ENCODE measurements around the gene GPR137. TPM values are rescaled to one million over a fixed set of nuclear protein-coding genes. Genes with fewer than 3 reads are reported as not detected.

The GPR137 gene
- total RNA-seq, 1 experiment from 2014 or later = 14.9 TPM

GRCh38 chr11:64333556-64333955, 47.9 kb downstream of the GPR137 start:
- Histone ChIP-seq H3K36me3 (no peaks in the 10 kb centered on the region), H3K4me3 (no peak overlapping the region), H3K9me3 (no peaks in the 10 kb centered on the region), H3K27me3 (no peaks in the 10 kb centered on the region)
- DNase-seq = no peak

GRCh38 chr11:64334764-64335735, 49.4 kb downstream of the GPR137 start:
- Histone ChIP-seq H3K9me3 (no peaks in the 10 kb centered on the region), H3K27me3 (no peaks in the 10 kb centered on the region), H3K4me3 (no peak overlapping the region), H3K36me3 (no peaks in the 10 kb centered on the region)
- peak; percentile 85 for DNase-seq

- no peaks in the 10 kb centered on the region for H3K9me3 ChIP-seq
- H3K4me3 ChIP-seq = no peak overlapping the region
- DNase-seq = no peak
- no peaks in the 10 kb centered on the region for H3K36me3 ChIP-seq
- no peaks in the 10 kb centered on the region for H3K27me3 ChIP-seq
Observed at GRCh38 chr11:64337538-64338249, 52.0 kb downstream of the GPR137 start.

GRCh38 chr11:64338716-64339115, 53.1 kb downstream of the GPR137 start:
- H3K27me3 ChIP-seq = no peaks in the 10 kb centered on the region
- no peak for DNase-seq
- H3K4me3 ChIP-seq = no peak overlapping the region
- no peaks in the 10 kb centered on the region for H3K36me3 ChIP-seq
- no peaks in the 10 kb centered on the region for H3K9me3 ChIP-seq

Other genes with a start within 250 kb of the GPR137 start
- gene FLRT1, start 249.9 kb upstream of the GPR137 start, total RNA-seq (2014; rRNA removed; shearing (Covaris generic); ENCODE audit: low replicate concordance) = 0.25 TPM in 1 of 2 replicates, not detected in the other
- gene MACROD1, start 119.7 kb upstream of the GPR137 start, total RNA-seq (2014; rRNA removed; shearing (Covaris generic); ENCODE audit: low replicate concordance) = 14.1 and 44.1 TPM in 2 replicates
- gene STIP1, start 99.7 kb upstream of the GPR137 start, total RNA-seq (2014; rRNA removed; shearing (Covaris generic); ENCODE audit: low replicate concordance) = 254 and 287 TPM in 2 replicates
- gene FERMT3, start 79.1 kb upstream of the GPR137 start, total RNA-seq (2014; rRNA removed; shearing (Covaris generic); ENCODE audit: low replicate concordance) = not detected in 2 replicates
- 24.6 and 26.3 TPM in 2 replicates for gene TRPT1, start 59.7 kb upstream of the GPR137 start, total RNA-seq (2014; rRNA removed; shearing (Covaris generic); ENCODE audit: low replicate concordance)
- gene NUDT22, start 59.6 kb upstream of the GPR137 start, total RNA-seq (2014; rRNA removed; shearing (Covaris generic); ENCODE audit: low replicate concordance) = 21.5 and 34.2 TPM in 2 replicates
- 1.6 and 3.5 TPM in 2 replicates for gene DNAJC4, start 55.3 kb upstream of the GPR137 start, total RNA-seq (2014; rRNA removed; shearing (Covaris generic); ENCODE audit: low replicate concordance)
- 9.3 and 19.0 TPM in 2 replicates for gene VEGFB, start 51.3 kb upstream of the GPR137 start, total RNA-seq (2014; rRNA removed; shearing (Covaris generic); ENCODE audit: low replicate concordance)
- 22.8 and 50.8 TPM in 2 replicates for gene FKBP2, start 44.8 kb upstream of the GPR137 start, total RNA-seq (2014; rRNA removed; shearing (Covaris generic); ENCODE audit: low replicate concordance)
- gene PPP1R14B, start 38.9 kb upstream of the GPR137 start, total RNA-seq (2014; rRNA removed; shearing (Covaris generic); ENCODE audit: low replicate concordance) = 506 and 662 TPM in 2 replicates
- gene PLCB3, start 34.3 kb upstream of the GPR137 start, total RNA-seq (2014; rRNA removed; shearing (Covaris generic); ENCODE audit: low replicate concordance) = 24.8 and 37.4 TPM in 2 replicates
- gene BAD, start 1.2 kb upstream of the GPR137 start, total RNA-seq (2014; rRNA removed; shearing (Covaris generic); ENCODE audit: low replicate concordance) = 127 and 166 TPM in 2 replicates
- not detected in 2 replicates for gene KCNK4, start 5.5 kb downstream of the GPR137 start, total RNA-seq (2014; rRNA removed; shearing (Covaris generic); ENCODE audit: low replicate concordance)
- gene CATSPERZ, start 14.5 kb downstream of the GPR137 start, total RNA-seq (2014; rRNA removed; shearing (Covaris generic); ENCODE audit: low replicate concordance) = not detected in 2 replicates
- 52.0 and 79.2 TPM in 2 replicates for gene ESRRA, start 19.7 kb downstream of the GPR137 start, total RNA-seq (2014; rRNA removed; shearing (Covaris generic); ENCODE audit: low replicate concordance)
- 356 and 508 TPM in 2 replicates for gene TRMT112, start 31.7 kb downstream of the GPR137 start, total RNA-seq (2014; rRNA removed; shearing (Covaris generic); ENCODE audit: low replicate concordance)
- 291 and 333 TPM in 2 replicates for gene PRDX5, start 32.3 kb downstream of the GPR137 start, total RNA-seq (2014; rRNA removed; shearing (Covaris generic); ENCODE audit: low replicate concordance)
- 1.8 and 3.0 TPM in 2 replicates for gene CCDC88B, start 54.4 kb downstream of the GPR137 start, total RNA-seq (2014; rRNA removed; shearing (Covaris generic); ENCODE audit: low replicate concordance)
- gene RPS6KA4, start 73.3 kb downstream of the GPR137 start, total RNA-seq (2014; rRNA removed; shearing (Covaris generic); ENCODE audit: low replicate concordance) = 73.7 and 94.2 TPM in 2 replicates